Pancreas (tissue), 10 donors: ENCODE data around the gene GNG2. TPM values are rescaled to one million over a fixed set of nuclear protein-coding genes. Genes with fewer than 3 reads are reported as not detected.

Experiments
- ATAC-seq, 4 donors: fragments of 200-7000 bp; cut with Tn5 transposase; one replicate each; pipeline versions ENCODE4 v1.8.0 to v1.9.1; 2020; ENCODE audit warnings: mild to moderate bottlenecking in 4 of 4, moderate library complexity in 4 of 4
- DNase-seq, 6 donors: peaks; one replicate each; pipeline ENCODE4 v3.0.0-alpha.2; 2020
- FAIRE-seq: peaks from 2 replicates; lab custom pipeline; 2012; peaks lifted over from hg19 to GRCh38; lab: Jason Lieb, UNC
- H3K27ac ChIP-seq, 4 donors: fragments of 200-600 bp; sonication (generic); 1 replicate in 3 of 4; 2 replicates in 1 of 4; pipeline versions ENCODE4 v1.5.0 to v1.8.0; 2020
- H3K27me3 ChIP-seq, 4 donors: fragments of 200-600 bp; one replicate each; pipeline ENCODE4 v1.8.0; 2021
- H3K36me3 ChIP-seq, 3 donors: fragments of 200-600 bp; sonication (generic) in 1 of 3; one replicate each; pipeline versions ENCODE4 v1.5.0 to v1.8.0; 2020 to 2021
- H3K4me1 ChIP-seq, 3 donors: fragments of 200-600 bp; one replicate each; pipeline ENCODE4 v1.8.0; 2021
- H3K4me3 ChIP-seq, 4 donors: fragments of 200-600 bp; sonication (generic) in 2 of 4; one replicate each; pipeline versions ENCODE4 v1.5.0 to v1.8.0; 2020 to 2021
- H3K9me3 ChIP-seq, 4 donors: fragments of 200-600 bp; one replicate each; pipeline ENCODE4 v1.8.0; 2021
- CTCF ChIP-seq, 4 donors: fragments of 200-600 bp; sonication (generic) in 3 of 4; IDR thresholded peaks; one replicate each; pipeline versions ENCODE4 v1.5.0 to v1.8.0; 2021; ENCODE audit warnings: antibody characterized with exemption in 4 of 4
- WGBS, 2 donors: extraction: QIAGEN DNeasy Blood & Tissue Kit; methylation state at CpG; one replicate each; pipeline ENCODE4 v1.1.7; 2013; 5-methylcytosine and 5-hydroxymethylcytosine counted together
- intact Hi-C, 3 donors: fragments of 100-400 bp; cut with DNase I; formaldehyde crosslinking; loops; one replicate each; pipeline versions ENCODE4 v1.11.1 to v1.14.2; 2022
- polyA plus RNA-seq, 2 donors: library from polyadenylated mRNA; stranded (reverse); fragments of 200-250 nt; gene quantifications; one replicate each; pipeline ENCODE4 v1.2.3, GENCODE V29; 2013
- total RNA-seq, 6 donors: library from RNA; stranded (reverse); fragmentation: NEBNext Ultra II Directional in 4 of 6; extraction: Animal tissue kit (Norgen Biotek cat#: 25700) in 4 of 6; gene quantifications; one replicate each; pipeline versions ENCODE4 v1.2.1 to v1.2.4, GENCODE V29; 2021 to 2023
- donor health status: healthy with polysubstance abuse.
- donor health status: DM: no; HTN: no; CAD: no; lungs with moderate emphysema.
- donor health status: DM: no; HTN: no; CAD: no.
- donor health status: control.
- donor health status: control.
- donor health status: Bipolar disorder and iron deficiency.
- donor health status: DM: yes; HTN: yes; CAD: no.
- donor health status: DM: no; HTN: no; CAD: no.
- donor health status: DM: no; HTN: no; CAD: no.
- donor health status: DM: yes; HTN: yes; CAD: no.

Gene GNG2
- total and polyA plus RNA-seq, 8 donors = 1.7 to 23.0 (median 7.0) TPM

DNA sequence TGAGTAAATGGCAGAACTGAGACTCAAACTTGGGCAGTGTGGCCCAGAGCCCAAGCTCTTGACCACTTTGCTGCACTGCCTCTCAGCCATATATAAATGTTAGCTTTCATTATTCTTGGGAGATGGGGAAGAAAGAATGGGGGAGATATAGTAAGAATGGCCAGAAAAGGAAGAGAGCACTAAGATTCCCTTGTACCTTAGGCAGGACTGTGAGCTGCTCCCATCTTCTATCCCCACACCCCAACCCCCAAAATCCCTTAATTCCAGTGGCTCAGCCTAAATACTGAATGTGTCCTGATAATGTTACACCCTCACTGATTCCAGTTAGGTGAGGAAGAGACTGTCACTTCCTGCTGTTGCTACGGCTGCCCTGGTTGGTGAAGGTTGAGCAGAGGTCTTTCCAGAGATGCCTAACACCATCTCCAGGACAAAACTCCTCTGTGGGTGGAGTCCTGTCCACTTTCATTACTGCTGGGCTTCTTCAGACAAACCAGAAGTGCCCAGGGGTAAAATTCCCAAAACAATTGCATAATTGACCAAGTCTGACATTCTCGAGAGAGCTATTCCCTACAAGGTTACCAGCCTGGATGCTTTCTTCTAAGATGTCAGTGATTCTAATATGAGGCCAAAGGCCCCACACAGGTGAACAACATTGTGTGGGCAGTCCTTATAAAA lies 51.8 kb downstream of the GNG2 start:
- ATAC-seq (no peak), FAIRE-seq (no peak), DNase-seq (no peak)
- Histone ChIP-seq H3K27me3 (no peaks in the 10 kb centered on the region), H3K4me1 (no peaks in the 10 kb centered on the region), H3K4me3 (no peak overlapping the region), H3K9me3 (no peaks in the 10 kb centered on the region), H3K27ac (no peak overlapping the region), H3K36me3 (no peaks in the 10 kb centered on the region)
- WGBS, 2 donors = 64 to 68% methylated on average over 2 of the region's 2 CpGs
- TF ChIP-seq CTCF (IDR thresholded peaks at IDR 0.05) = no peak
- intact Hi-C loops = no loop called here

GRCh38 chr14:51914310-51914709 lies 53.9 kb downstream of the GNG2 start:
- intact Hi-C loops = no loop called here
- TF ChIP-seq CTCF (IDR thresholded peaks at IDR 0.05) = no peak
- DNase-seq = no peak
- H3K27me3 ChIP-seq = no peaks in the 10 kb centered on the region
- no peaks in the 10 kb centered on the region for H3K36me3 ChIP-seq
- H3K4me3 ChIP-seq = no peak overlapping the region
- no peak overlapping the region for H3K27ac ChIP-seq
- FAIRE-seq = no peak
- no peaks in the 10 kb centered on the region for H3K4me1 ChIP-seq
- ATAC-seq = no peak
- 74 to 77% methylated on average over 6 of the region's 6 CpGs for WGBS, 2 donors
- H3K9me3 ChIP-seq = no peaks in the 10 kb centered on the region

GRCh38 chr14:51917193-51917592 lies 56.8 kb downstream of the GNG2 start:
- DNase-seq (no peak), FAIRE-seq (no peak), ATAC-seq (peak in 1 of 4 donors; percentile 35)
- Histone ChIP-seq H3K36me3 (no peaks in the 10 kb centered on the region), H3K9me3 (no peaks in the 10 kb centered on the region), H3K27me3 (no peaks in the 10 kb centered on the region), H3K4me3 (no peak overlapping the region), H3K27ac (no peak overlapping the region), H3K4me1 (no peaks in the 10 kb centered on the region)
- WGBS, 2 donors = 71 to 83% methylated on average over 6 of the region's 6 CpGs
- no peak for TF ChIP-seq CTCF (IDR thresholded peaks at IDR 0.05)
- intact Hi-C loops = no loop called here

DNA sequence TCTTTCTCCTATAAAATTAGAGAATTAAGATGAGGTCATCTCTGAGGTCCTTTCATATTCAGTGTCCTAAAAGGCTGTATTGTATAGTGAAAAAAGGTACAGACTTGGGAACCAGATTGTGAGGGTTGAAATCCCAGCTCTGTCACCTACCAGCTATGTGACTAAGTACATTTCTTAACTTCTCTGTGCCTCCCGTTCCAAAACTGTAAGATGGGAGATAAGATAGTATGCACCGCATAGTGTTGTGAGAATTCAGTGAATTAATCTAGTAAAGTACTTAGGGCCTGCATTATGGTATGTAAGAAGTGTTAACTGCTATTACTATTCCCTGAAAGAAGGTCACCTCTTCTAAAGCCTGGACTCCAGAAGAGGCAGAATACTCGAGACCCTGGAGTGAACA lies 60.6 kb downstream of the GNG2 start:
- TF ChIP-seq CTCF (IDR thresholded peaks at IDR 0.05) = no peak
- Histone ChIP-seq H3K36me3 (no peaks in the 10 kb centered on the region), H3K27ac (no peak overlapping the region), H3K27me3 (no peaks in the 10 kb centered on the region), H3K9me3 (no peaks in the 10 kb centered on the region), H3K4me1 (no peaks in the 10 kb centered on the region), H3K4me3 (no peak overlapping the region)
- intact Hi-C loops = no loop called here
- DNase-seq = no peak
- WGBS, 2 donors = 47 to 48% methylated on average over 3 of the region's 3 CpGs
- no peak for FAIRE-seq
- no peak for ATAC-seq

DNA sequence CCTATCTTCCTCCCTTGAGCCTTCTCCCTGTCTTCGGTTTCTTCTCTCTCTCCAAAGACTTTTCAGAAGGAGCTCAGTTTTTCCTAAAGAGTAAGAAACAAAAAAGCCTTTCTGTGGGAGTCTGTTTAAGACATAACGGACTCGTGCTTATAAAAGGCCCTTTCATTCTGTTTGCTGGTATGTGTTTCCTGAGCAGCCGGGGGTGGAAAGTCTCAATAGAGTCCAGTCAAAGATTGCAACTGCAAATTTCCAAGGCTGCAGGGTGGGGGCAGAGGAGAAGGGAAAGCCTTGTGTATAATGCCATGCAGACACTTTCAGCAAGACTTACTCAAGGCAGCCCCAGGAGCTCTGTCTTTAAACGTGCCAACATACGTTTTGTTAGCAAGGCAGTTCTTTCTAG lies 62.2 kb downstream of the GNG2 start:
- H3K9me3 ChIP-seq = no peaks in the 10 kb centered on the region
- no peak overlapping the region for H3K4me3 ChIP-seq
- H3K27me3 ChIP-seq = no peaks in the 10 kb centered on the region
- no peaks in the 10 kb centered on the region for H3K4me1 ChIP-seq
- no peak for DNase-seq
- no peak for TF ChIP-seq CTCF (IDR thresholded peaks at IDR 0.05)
- no peak for FAIRE-seq
- intact Hi-C loops = no loop called here
- 35 to 46% methylated on average over 6 of the region's 6 CpGs for WGBS, 2 donors
- no peak for ATAC-seq
- no peaks in the 10 kb centered on the region for H3K36me3 ChIP-seq
- H3K27ac ChIP-seq = no peak overlapping the region
